ENCODE measurements around the gene OGFRL1. TPM values are rescaled to one million over a fixed set of nuclear protein-coding genes. Genes with fewer than 3 reads are reported as not detected.

The OGFRL1 gene
- total and polyA plus RNA-seq, 2 of the 4 experiments (the other 2 are of a cell fraction) = 5.4 to 5.7 TPM

DNA sequence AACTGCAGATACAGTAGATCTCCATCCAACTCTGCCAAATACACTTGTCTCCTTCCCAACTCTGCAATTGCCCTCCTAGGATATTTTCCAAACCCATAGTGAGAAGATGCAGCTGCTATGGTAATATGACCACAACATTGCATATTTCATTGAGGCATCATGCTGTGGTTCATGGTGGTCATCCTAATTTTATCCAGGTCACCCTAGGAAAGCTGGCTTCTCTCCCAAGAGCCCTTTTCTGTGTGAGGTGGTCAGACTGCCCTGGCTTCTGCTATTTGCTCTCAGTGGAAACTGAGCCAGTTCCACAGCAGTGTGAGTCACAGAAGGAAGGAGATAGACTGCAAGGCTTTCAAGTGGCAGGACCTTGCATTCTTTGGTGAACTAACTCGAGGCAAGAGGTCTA is 5.5 kb downstream of the OGFRL1 start:
- Histone ChIP-seq H4K91ac (ENCODE audit: insufficient read depth, low read depth, low read length) (no peak overlapping the region), H2BK15ac (ENCODE audit: low read depth, low read length) (no peak overlapping the region), H3K36me3 (ENCODE audit: control insufficient read depth, insufficient read depth, low read length) (peaks cover 8% of the 10 kb centered on the region; the same call in 1 of the 2 replicates), H4K8ac (ENCODE audit: low read depth in 2 of 2, low read length in 2 of 2) (no peak overlapping the region; a peak in 1 of 4 replicates), H4K5ac (ENCODE audit: low read depth, low read length) (no peak overlapping the region), H2AK9ac (replicated peaks; ENCODE audit: low read depth, low read length, poor library complexity) (peak overlapping the region; percentile 23), H3K27me3 (ENCODE audit: control insufficient read depth, insufficient read depth, low read length) (no peaks in the 10 kb centered on the region), H3K9ac (ENCODE audit: low read depth, low read length) (no peak overlapping the region), H3K9me1 (ENCODE audit: insufficient read depth, low read length) (0 out of 2 replicates have a peak, but pooled peaks cover 2% of the 10 kb centered on the region), H2AFZ (replicated peaks; ENCODE audit: low read length, poor library complexity) (no peak overlapping the region), H3K14ac (replicated peaks; ENCODE audit: low read depth, low read length) (no peak overlapping the region), H2BK5ac (ENCODE audit: low read depth, low read length, poor library complexity, severe bottlenecking) (peak overlapping the region; percentile 64), H3K9me3 (ENCODE audit: control insufficient read depth, insufficient read depth, low read length) (no peaks in the 10 kb centered on the region), H3K23ac (ENCODE audit: low read depth, low read length) (no peak overlapping the region), H3K4me2 (ENCODE audit: low read depth, low read length) (peak overlapping the region; percentile 9; the same call in 1 of the 2 replicates), H3K4me3 (ENCODE audit: insufficient read depth, low read depth, low read length) (no peak overlapping the region), H3K27ac (ENCODE audit: insufficient read depth, low read length) (no peak overlapping the region), H3K4ac (ENCODE audit: low read depth, low read length) (no peak overlapping the region), H4K20me1 (ENCODE audit: insufficient read depth, low read length) (peaks cover 18% of the 10 kb centered on the region; the same call in 1 of the 2 replicates), H2AK5ac (ENCODE audit: low read depth, low read length) (peak overlapping the region; percentile 67; the same call in 1 of the 2 replicates), H3K79me1 (ENCODE audit: low read depth in 1 of 2, low read length in 2 of 2) (peaks cover 30 to 53% of the 10 kb centered on the region in 2 experiments), H3K4me1 (ENCODE audit: control insufficient read depth, insufficient read depth, low read length) (peaks cover 4% of the 10 kb centered on the region; the same call in 1 of the 2 replicates), H3K18ac (ENCODE audit: low read depth, low read length) (no peak overlapping the region), H3K56ac (ENCODE audit: extremely low read depth, insufficient read depth, low read length) (no peak overlapping the region), H2BK20ac (ENCODE audit: low read depth, low read length) (no peak overlapping the region), H2BK120ac (ENCODE audit: low read depth, low read length) (no peak overlapping the region)
- in situ Hi-C loops (cut with MboI; ENCODE audit: low sequenced_read_pairs) = loop anchor here (5.0 kb wide), 1 partner anchor 48 kb away; no protein-coding TSS in a partner anchor
- no TSS peak for BruUV-seq (replicated peaks)
- DNase-seq (peak; percentile 92), ATAC-seq (ENCODE audit: low read depth) (peak; percentile 89)
- intact Hi-C loops (cut with micrococcal nuclease) = loop anchor here (5.0 kb wide), 1 partner anchor 53 kb away; no protein-coding TSS in a partner anchor
- TF ChIP-seq FOS (IDR thresholded peaks at IDR 0.05; ENCODE audit: low read depth, low read length) (0 out of 2 replicates have a peak, but pooled peaks have one; percentile 20), RFX5 (IDR thresholded peaks at IDR 0.05; ENCODE audit: low read depth, low read length) (no peak)
- no CpG with 5 or more reads among the region's 1 CpG for WGBS, 2 experiments (ENCODE audit: extremely low coverage in 2 of 2, insufficient read length in 1 of 2)
- ChIA-PET CTCF (no interaction called here), POLR2A (ENCODE audit: unreplicated experiment) (no interaction called here)
- dilution Hi-C loops (cut with HindIII; ENCODE audit: low sequenced_read_pairs, unreplicated experiment) = no loop called here
